Right atrium auricular region (tissue), 2 donors: ENCODE results near the gene DDIT3. TPM values are rescaled to one million over a fixed set of nuclear protein-coding genes. Genes with fewer than 3 reads are reported as not detected.

Experiments used
- DNase-seq: peaks from one replicate; pipeline ENCODE4 v3.0.0-alpha.2; 2019; ENCODE audit warnings: low spot score
- H3K27ac ChIP-seq, 2 donors: fragments of 200-600 bp; sonication (generic); 1 replicate in 1 of 2; 2 replicates in 1 of 2; pipeline ENCODE4 v1.5.1; 2016 to 2019
- H3K27me3 ChIP-seq, 2 donors: fragments of 200-600 bp; sonication (generic); one replicate each; pipeline versions ENCODE4 v1.5.1 to v1.6.0; 2017 to 2019
- H3K36me3 ChIP-seq: fragments of 200-600 bp; sonication (generic); one replicate; pipeline ENCODE4 v1.5.1; 2016
- H3K4me1 ChIP-seq, 2 donors: fragments of 200-600 bp; sonication (generic); one replicate each; pipeline versions ENCODE4 v1.5.1 to v1.6.0; 2017 to 2019
- H3K4me3 ChIP-seq, 2 donors: fragments of 200-600 bp; sonication (generic); 1 replicate in 1 of 2; 2 replicates in 1 of 2; pipeline ENCODE4 v1.5.1; 2017 to 2019; ENCODE audit warnings: mild to moderate bottlenecking in 1 of 2, moderate library complexity in 1 of 2
- H3K9me3 ChIP-seq, 2 donors: fragments of 200-600 bp; sonication (generic); one replicate each; pipeline ENCODE4 v1.5.1; 2019
- CTCF ChIP-seq, 2 donors: fragments of 200-600 bp; sonication (generic); IDR thresholded peaks; one replicate each; pipeline ENCODE4 v1.5.1; 2019; ENCODE audit warnings: antibody characterized with exemption in 2 of 2
- total RNA-seq, 2 donors: library from RNA; depleted of rRNA; stranded (reverse); fragments of >200 nt; gene quantifications; one replicate each; pipeline ENCODE4 v1.1.0, GENCODE V29; 2016

The DDIT3 gene
- total RNA-seq, 2 donors from 2014 or later, result 19.8 to 25.0 TPM

- Histone ChIP-seq H3K36me3 (no peaks in the 10 kb centered on the region), H3K27ac (peak overlapping the region; percentile 39 to 48), H3K4me1 (peaks cover 0 to 18% of the 10 kb centered on the region in 2 donors), H3K4me3 (peak overlapping the region; percentile 24 to 44), H3K27me3 (peaks cover 16 to 24% of the 10 kb centered on the region in 2 donors), H3K9me3 (no peaks in the 10 kb centered on the region)
- no peak for DNase-seq
- no peak for TF ChIP-seq CTCF (IDR thresholded peaks at IDR 0.05)
These were observed 43.2 kb downstream of the DDIT3 start for GRCh38 chr12:57476993-57477709.

- peak overlapping the region; percentile 24 to 44 for H3K4me3 ChIP-seq
- H3K9me3 ChIP-seq, result no peaks in the 10 kb centered on the region
- H3K27me3 ChIP-seq, result peaks cover 16 to 24% of the 10 kb centered on the region in 2 donors
- no peaks in the 10 kb centered on the region for H3K36me3 ChIP-seq
- no peak overlapping the region for H3K27ac ChIP-seq
- no peak for DNase-seq
- TF ChIP-seq CTCF (IDR thresholded peaks at IDR 0.05), result peak in 1 of 2 donors; percentile 18
- peaks cover 0 to 18% of the 10 kb centered on the region in 2 donors for H3K4me1 ChIP-seq
These were observed 43.9 kb downstream of the DDIT3 start for GRCh38 chr12:57476162-57476992.

- peak overlapping the region; percentile 24 to 44 for H3K4me3 ChIP-seq
- TF ChIP-seq CTCF (IDR thresholded peaks at IDR 0.05), result no peak
- peaks cover 16 to 24% of the 10 kb centered on the region in 2 donors for H3K27me3 ChIP-seq
- H3K27ac ChIP-seq, result no peak overlapping the region
- DNase-seq, result no peak
- H3K9me3 ChIP-seq, result no peaks in the 10 kb centered on the region
- H3K36me3 ChIP-seq, result no peaks in the 10 kb centered on the region
- H3K4me1 ChIP-seq, result peaks cover 0 to 18% of the 10 kb centered on the region in 2 donors
These were observed 44.8 kb downstream of the DDIT3 start for GRCh38 chr12:57475271-57476161.

GRCh38 chr12:57474862-57475261, 45.5 kb downstream of the DDIT3 start:
- no peak for TF ChIP-seq CTCF (IDR thresholded peaks at IDR 0.05)
- Histone ChIP-seq H3K27ac (no peak overlapping the region), H3K4me1 (peaks cover 0 to 18% of the 10 kb centered on the region in 2 donors), H3K4me3 (peak overlapping the region; percentile 24 to 44), H3K36me3 (no peaks in the 10 kb centered on the region), H3K27me3 (peaks cover 16 to 24% of the 10 kb centered on the region in 2 donors), H3K9me3 (no peaks in the 10 kb centered on the region)
- no peak for DNase-seq

- H3K27ac ChIP-seq, result no peak overlapping the region
- H3K4me1 ChIP-seq, result peaks cover 0 to 18% of the 10 kb centered on the region in 2 donors
- DNase-seq, result no peak
- no peak for TF ChIP-seq CTCF (IDR thresholded peaks at IDR 0.05)
- no peak overlapping the region for H3K4me3 ChIP-seq
- H3K27me3 ChIP-seq, result peaks cover 16 to 24% of the 10 kb centered on the region in 2 donors
- no peaks in the 10 kb centered on the region for H3K36me3 ChIP-seq
- no peaks in the 10 kb centered on the region for H3K9me3 ChIP-seq
These were observed 45.9 kb downstream of the DDIT3 start for GRCh38 chr12:57474430-57474829.
